Fibroblast of lung (primary cell): ENCODE measurements around the gene BCL2L12. TPM values are rescaled to one million over a fixed set of nuclear protein-coding genes. Genes with fewer than 3 reads are reported as not detected.
"Not testable (repeated sequence)": the region's sequence is repeated elsewhere in the genome, so short reads cannot be mapped to it uniquely, and the experiment has no call there.

Source experiments
- DNase-seq, 2 donors: peaks; one replicate each; pipeline versions ENCODE4 v3.0.0 to v3.0.0-alpha.2; 2010; ENCODE audit warnings: low read depth in 2 of 2
- H2AFZ ChIP-seq: 2 replicates; pipeline ENCODE4 v1.5.1; 2012; ENCODE audit warnings: low read length, control low read depth, inconsistent platforms
- H3K27ac ChIP-seq: 2 replicates; pipeline ENCODE4 v1.5.1; 2011; ENCODE audit warnings: low read length, control low read depth; ENCODE audit not compliant: insufficient read depth
- H3K27me3 ChIP-seq: 2 replicates; pipeline ENCODE4 v1.5.1; 2011; ENCODE audit warnings: mild to moderate bottlenecking, low read length; ENCODE audit not compliant: control insufficient read depth, insufficient read depth
- H3K36me3 ChIP-seq: 2 replicates; pipeline ENCODE4 v1.5.1; 2011; ENCODE audit warnings: low read length; ENCODE audit not compliant: control insufficient read depth, insufficient read depth
- H3K4me1 ChIP-seq: 2 replicates; pipeline ENCODE4 v1.5.1; 2011; ENCODE audit warnings: low read length; ENCODE audit not compliant: control insufficient read depth, insufficient read depth; ENCODE audit errors: extremely low read depth
- H3K4me2 ChIP-seq: 2 replicates; pipeline ENCODE4 v1.5.1; 2011; ENCODE audit warnings: low read length, control low read depth; ENCODE audit not compliant: insufficient read depth; ENCODE audit errors: extremely low read depth
- H3K4me3 ChIP-seq, 4 experiments: fragments of 200-600 bp in 1 of 4; sonication (generic) in 1 of 4; replicated peaks in 1 of 4; 2 replicates each; pipeline ENCODE4 v1.5.1; 2011 to 2016; ENCODE audit warnings: low read length in 4 of 4, low read depth in 3 of 4, mild to moderate bottlenecking in 3 of 4, control low read depth in 2 of 4, inconsistent platforms in 1 of 4, mixed read lengths in 1 of 4; ENCODE audit not compliant: insufficient read depth in 1 of 4; ENCODE audit errors: control extremely low read depth in 1 of 4
- H3K79me2 ChIP-seq: 2 replicates; pipeline ENCODE4 v1.5.1; 2012; ENCODE audit warnings: mild to moderate bottlenecking, low read length, inconsistent platforms; ENCODE audit not compliant: control insufficient read depth, insufficient read depth
- H3K9ac ChIP-seq: 2 replicates; pipeline ENCODE4 v1.5.1; 2011; ENCODE audit warnings: mild to moderate bottlenecking, low read length, control low read depth; ENCODE audit not compliant: insufficient read depth
- H3K9me3 ChIP-seq: 2 replicates; pipeline ENCODE4 v1.5.1; 2012; ENCODE audit warnings: low read depth, low read length; ENCODE audit not compliant: control insufficient read depth, insufficient read depth
- H4K20me1 ChIP-seq: 2 replicates; pipeline ENCODE4 v1.5.1; 2011; ENCODE audit warnings: low read length; ENCODE audit not compliant: control insufficient read depth, insufficient read depth; ENCODE audit errors: extremely low read depth
- CTCF ChIP-seq, 2 donors: IDR thresholded peaks in 1 of 2; conservative IDR thresholded peaks in 1 of 2; 1 replicate in 1 of 2; 2 replicates in 1 of 2; pipeline ENCODE4 v1.5.1; 2011 to 2012; ENCODE audit warnings: low read length in 2 of 2, control low read depth in 1 of 2, inconsistent platforms in 1 of 2, low read depth in 1 of 2, mild to moderate bottlenecking in 1 of 2
- EZH2 ChIP-seq: IDR thresholded peaks from 2 replicates; pipeline ENCODE4 v1.5.1; 2012; ENCODE audit warnings: low read length, control low read depth, mild to moderate bottlenecking; ENCODE audit errors: missing control alignments
- polyA plus RNA-seq, 2 donors: library from polyadenylated mRNA; depleted of rRNA in 1 of 2; stranded (reverse) in 1 of 2; unstranded in 1 of 2; fragments of >200 nt; gene quantifications; 2 replicates each; pipeline ENCODE4 v1.2.1, GENCODE V29; 2011 to 2012; ENCODE audit warnings: missing spikeins in 1 of 2
- total RNA-seq: library from RNA; depleted of rRNA; stranded (reverse); fragments of >200 nt; gene quantifications from 2 replicates; pipeline ENCODE4 v1.2.1, GENCODE V29; 2014

Gene BCL2L12
- total and polyA plus RNA-seq, 2 donors (not counting 1 experiment from before 2014, with no cell fraction given), result 4.8 to 5.0 TPM

- Histone ChIP-seq H3K9me3 (no peaks in the 10 kb centered on the region), H3K79me2 (no peaks in the 10 kb centered on the region), H3K27ac (no peak overlapping the region), H3K36me3 (peaks cover 2% of the 10 kb centered on the region), H3K9ac (no peak overlapping the region), H3K4me3 (no peak overlapping the region), H2AFZ (no peak overlapping the region), H4K20me1 (no peaks in the 10 kb centered on the region), H3K27me3 (no peaks in the 10 kb centered on the region), H3K4me2 (no peak overlapping the region), H3K4me1 (no peaks in the 10 kb centered on the region)
- DNase-seq, result no peak
- no peak for TF ChIP-seq CTCF (conservative IDR thresholded peaks at IDR 0.05 in 1 of 2, IDR thresholded peaks at IDR 0.05 in 1 of 2; ENCODE audit: low read depth in 1 of 2, low read length in 2 of 2)
- TF ChIP-seq EZH2, result no peak
Measured at GRCh38 chr19:49631014-49631588, 34.6 kb upstream of the BCL2L12 start.

GRCh38 chr19:49631610-49632192 lies 34.0 kb upstream of the BCL2L12 start:
- Histone ChIP-seq H3K27me3 (no peaks in the 10 kb centered on the region), H3K9me3 (no peaks in the 10 kb centered on the region), H3K4me3 (no peak overlapping the region), H4K20me1 (no peaks in the 10 kb centered on the region), H3K9ac (no peak overlapping the region), H3K27ac (no peak overlapping the region), H2AFZ (no peak overlapping the region), H3K79me2 (no peaks in the 10 kb centered on the region), H3K36me3 (peaks cover 2% of the 10 kb centered on the region), H3K4me1 (no peaks in the 10 kb centered on the region), H3K4me2 (no peak overlapping the region)
- TF ChIP-seq EZH2 (no peak), CTCF (conservative IDR thresholded peaks at IDR 0.05 in 1 of 2, IDR thresholded peaks at IDR 0.05 in 1 of 2; ENCODE audit: low read depth in 1 of 2, low read length in 2 of 2) (no peak)
- no peak for DNase-seq

- Histone ChIP-seq H2AFZ (no peak overlapping the region), H3K79me2 (no peaks in the 10 kb centered on the region), H3K4me3 (no peak overlapping the region), H3K9me3 (no peaks in the 10 kb centered on the region), H3K27ac (no peak overlapping the region), H3K9ac (no peak overlapping the region), H3K36me3 (peaks cover 2% of the 10 kb centered on the region), H3K27me3 (no peaks in the 10 kb centered on the region), H3K4me1 (no peaks in the 10 kb centered on the region), H4K20me1 (no peaks in the 10 kb centered on the region), H3K4me2 (no peak overlapping the region)
- TF ChIP-seq CTCF (conservative IDR thresholded peaks at IDR 0.05 in 1 of 2, IDR thresholded peaks at IDR 0.05 in 1 of 2; ENCODE audit: low read depth in 1 of 2, low read length in 2 of 2), result no peak
- no peak for TF ChIP-seq EZH2
- no peak for DNase-seq
Measured at GRCh38 chr19:49632576-49632975, 33.2 kb upstream of the BCL2L12 start.

- H3K79me2 ChIP-seq, H3K4me3 ChIP-seq, H3K27ac ChIP-seq, H2AFZ ChIP-seq, H3K36me3 ChIP-seq, H3K4me1 ChIP-seq, H3K4me2 ChIP-seq, H4K20me1 ChIP-seq, H3K9ac ChIP-seq, H3K27me3 ChIP-seq, H3K9me3 ChIP-seq: not testable (repeated sequence)
- peak in 1 of 2 donors; percentile 44 for DNase-seq
Measured at GRCh38 chr19:49633273-49633672, 32.5 kb upstream of the BCL2L12 start.
